K562 (cell line): ENCODE measurements around the gene SLC25A45. TPM values are rescaled to one million over a fixed set of nuclear protein-coding genes. Genes with fewer than 3 reads are reported as not detected.

Experiments
- ATAC-seq: fragments of 200-7000 bp; cut with Tn5 transposase; 3 replicates; pipeline ENCODE4 v1.9.1; 2020; ENCODE audit warnings: moderate library complexity
- BruUV-seq: library from RNA; stranded (reverse); fragments of 400-500 nt; replicated peaks from 2 replicates; lab custom pipeline; 2021; lab: Mats Ljungman, UMichigan
- CTCF ChIA-PET: fragments of 300-600 bp; formaldehyde crosslinking; extraction: SDS; loops from one replicate; lab custom pipeline; 2021; ENCODE audit warnings: low intra/inter-chr PET ratio; lab: Yijun Ruan, JAX
- POLR2A ChIA-PET: fragments of 300-600, 350-650 bp; sonication (Branson Sonifier 250); formaldehyde crosslinking; extraction: SDS; loops from one replicate; lab custom pipeline; 2021; ENCODE audit warnings: antibody characterized with exemption, inconsistent platforms; lab: Yijun Ruan, JAX
- DNase-seq, 4 experiments: peaks; one replicate each; pipeline versions ENCODE4 v3.0.0 to v3.0.0-alpha.2; 2011 to 2018; ENCODE audit warnings: low spot score in 3 of 4, mixed read lengths in 3 of 4; ENCODE audit errors: extremely low read depth in 1 of 4
- FAIRE-seq: peaks from 2 replicates; lab custom pipeline; 2011; peaks lifted over from hg19 to GRCh38; lab: Jason Lieb, UNC
- H2AFZ ChIP-seq: 2 replicates; pipeline ENCODE4 v1.6.0; 2011; ENCODE audit warnings: low read depth, low read length, control low read depth, inconsistent platforms
- H3K27ac ChIP-seq: fragments of 200-600 bp; 3 replicates; pipeline ENCODE4 v1.8.0; 2011; ENCODE audit warnings: low read depth, mild to moderate bottlenecking, control low read depth, inconsistent platforms, low read length, moderate library complexity, mixed read lengths; ENCODE audit errors: extremely low read depth
- H3K27me3 ChIP-seq, 2 experiments: fragments of 300-600 bp in 1 of 2; 2 replicates in 1 of 2; 3 replicates in 1 of 2; pipeline versions ENCODE4 v1.6.0 to v1.8.0; 2011; ENCODE audit warnings: inconsistent platforms in 2 of 2, low read length in 2 of 2, mild to moderate bottlenecking in 1 of 2, mixed read lengths in 1 of 2, moderate library complexity in 1 of 2; ENCODE audit not compliant: control insufficient read depth in 2 of 2, insufficient read depth in 2 of 2
- H3K36me3 ChIP-seq: fragments of 300-600 bp; 3 replicates; pipeline ENCODE4 v1.8.0; 2011; ENCODE audit warnings: mild to moderate bottlenecking, low read length, inconsistent platforms; ENCODE audit not compliant: control insufficient read depth, insufficient read depth
- H3K4me1 ChIP-seq, 2 experiments: fragments of 200-600 bp in 1 of 2; replicated peaks in 1 of 2; 2 replicates in 1 of 2; 3 replicates in 1 of 2; pipeline versions ENCODE4 v1.5.1 to v1.8.0; 2011; ENCODE audit warnings: inconsistent platforms in 2 of 2, low read length in 2 of 2, mild to moderate bottlenecking in 1 of 2, mixed read lengths in 1 of 2, moderate library complexity in 1 of 2; ENCODE audit not compliant: control insufficient read depth in 2 of 2, insufficient read depth in 2 of 2
- H3K4me2 ChIP-seq: 2 replicates; pipeline ENCODE4 v1.6.1; 2011; ENCODE audit warnings: low read length, control low read depth, inconsistent platforms, mixed read lengths; ENCODE audit not compliant: insufficient read depth
- H3K4me3 ChIP-seq: fragments of 200-600 bp; sonication (generic), shearing (Covaris generic); 2 replicates; pipeline ENCODE4 v1.5.1; 2016; ENCODE audit warnings: control low read depth, inconsistent platforms
- H3K79me2 ChIP-seq: fragments of 200-600 bp; 3 replicates; pipeline ENCODE4 v1.8.0; 2011; ENCODE audit warnings: low read length, inconsistent platforms; ENCODE audit not compliant: control insufficient read depth, insufficient read depth
- H3K9ac ChIP-seq, 2 experiments: 2 replicates each; pipeline versions ENCODE4 v1.6.0 to v1.6.1; 2011; ENCODE audit warnings: low read depth in 2 of 2, low read length in 2 of 2, control low read depth in 1 of 2, inconsistent platforms in 1 of 2, mild to moderate bottlenecking in 1 of 2, mixed read lengths in 1 of 2; ENCODE audit not compliant: insufficient read depth in 1 of 2
- H3K9me1 ChIP-seq: one replicate; pipeline ENCODE4 v1.6.0; 2011; ENCODE audit warnings: inconsistent platforms, mild to moderate bottlenecking, low read length, moderate library complexity; ENCODE audit not compliant: control insufficient read depth, insufficient read depth
- H3K9me3 ChIP-seq: replicated peaks from 2 replicates; pipeline ENCODE4 v1.5.1; 2011; ENCODE audit warnings: low read depth, low read length, inconsistent platforms; ENCODE audit not compliant: control insufficient read depth, insufficient read depth
- H4K20me1 ChIP-seq: replicated peaks from 2 replicates; pipeline ENCODE4 v1.6.1; 2011; ENCODE audit warnings: low read length, inconsistent platforms, mixed read lengths; ENCODE audit not compliant: control insufficient read depth, insufficient read depth
- ARNT ChIP-seq, 2 experiments: fragments of 450-650 bp; IDR thresholded peaks; 2 replicates each; pipeline ENCODE4 v1.6.1; 2016; ENCODE audit warnings: mild to moderate bottlenecking in 1 of 2
- KAT8 ChIP-seq: fragments of 450-650 bp; IDR thresholded peaks from 2 replicates; pipeline ENCODE4 v1.6.1; 2016; ENCODE audit warnings: low read depth, mild to moderate bottlenecking
- MECOM ChIP-seq: fragments of 250-450 bp; sonication (Bioruptor Pico); IDR thresholded peaks from 2 replicates; pipeline ENCODE4 v1.8.0; 2022; ENCODE audit warnings: inconsistent platforms
- RBFOX2 ChIP-seq: fragments of 200-400 bp; formaldehyde crosslinking; IDR thresholded peaks from 2 replicates; pipeline ENCODE4 v1.6.1; 2017; ENCODE audit warnings: low read depth, mild to moderate bottlenecking, low read length, moderate library complexity
- TFE3 ChIP-seq: fragments of 450-650 bp; formaldehyde crosslinking; IDR thresholded peaks from 2 replicates; pipeline ENCODE4 v1.4.0; 2020; ENCODE audit warnings: mild to moderate bottlenecking, mixed read lengths
- WGBS: fragments of 100-300 bp; shearing (Covaris generic); methylation state at CpG from one replicate; pipeline ENCODE4 v1.1.6; 2016; ENCODE audit warnings: low coverage, mixed read lengths; ENCODE audit not compliant: insufficient coverage; ENCODE audit errors: missing lambda C conversion rate; 5-methylcytosine and 5-hydroxymethylcytosine counted together
- in situ Hi-C: fragments of 300-500 bp; cut with MboI; formaldehyde crosslinking; loops from 4 replicates; pipeline ENCODE4 v1.15.0; 2018; ENCODE audit warnings: inconsistent platforms, mixed read lengths
- intact Hi-C: fragments of 100-400 bp; cut with micrococcal nuclease; formaldehyde crosslinking; loops from 2 replicates; pipeline ENCODE4 v1.14.2; 2022
- polyA plus RNA-seq, 8 experiments: library from polyadenylated mRNA; depleted of rRNA in 4 of 8; stranded (reverse) in 5 of 8; unstranded in 3 of 8; fragments of >200 nt; fragmentation: Nextera tagmentation in 2 of 8; fragmentation: Illumina TruSeq in 1 of 8; extraction: Ambion mirVana in 2 of 8; extraction: Trizol in 1 of 8; gene quantifications; 2 replicates each; pipeline versions ENCODE4 v1.2.1 to v1.2.3, GENCODE V29; 2011 to 2014; ENCODE audit warnings: inconsistent platforms in 1 of 8, missing spikeins in 1 of 8
- total RNA-seq, 7 experiments: library from RNA; depleted of rRNA in 6 of 7; stranded (reverse); fragments of >200 nt in 6 of 7; fragmentation: Illumina TruSeq in 2 of 7; extraction: Trizol in 2 of 7; gene quantifications; 2 replicates each; pipeline versions ENCODE4 v1.2.1 to v1.2.3, GENCODE V29; 2011 to 2021; ENCODE audit warnings: low replicate concordance in 1 of 7

SLC25A45 gene
- total and polyA plus RNA-seq, 9 of the 15 experiments (the other 6 are each of a cell fraction or from before 2014, with no cell fraction given): 0.15 to 2.3 (median 0.68) TPM

- no peak for DNase-seq
- intact Hi-C loops (no loop called here), in situ Hi-C loops (no loop called here)
- Histone ChIP-seq H2AFZ (no peak overlapping the region), H3K27ac (no peak overlapping the region), H4K20me1 (no peaks in the 10 kb centered on the region; the same call in 1 of the 2 replicates), H3K4me2 (no peak overlapping the region), H3K27me3 (no peaks in the 10 kb centered on the region), H3K9ac (peak overlapping the region in 1 of 2 experiments; percentile 42; a peak in 1 of 4 replicates), H3K4me1 (peaks cover 0 to 58% of the 10 kb centered on the region in 2 experiments; a peak in 2 of 5 replicates), H3K4me3 (no peak overlapping the region), H3K9me1 (no peaks in the 10 kb centered on the region), H3K36me3 (peaks cover 77% of the 10 kb centered on the region; the same call in 2 of the 3 replicates), H3K79me2 (no peaks in the 10 kb centered on the region; the same call in 2 of the 3 replicates), H3K9me3 (no peaks in the 10 kb centered on the region)
- ATAC-seq: no peak
- BruUV-seq: no TSS peak
- TF ChIP-seq ARNT (IDR thresholded peaks at IDR 0.05): no peak
- TF ChIP-seq KAT8: no peak
- no peak for TF ChIP-seq TFE3 (CRISPR knock-in tag)
- TF ChIP-seq MECOM (CRISPR knock-in tag): no peak
- TF ChIP-seq RBFOX2: peak; percentile 35; the same call in 1 of the 2 replicates
- ChIA-PET CTCF (no interaction called here), POLR2A (interaction anchor here (1.0 to 12.2 kb wide), 6 partner anchors 8 to 104 kb away, joined by 3 to 185 read pairs (median 12); partner anchors contain the start of genes FRMD8, MALAT1 and NEAT1)
- no peak for FAIRE-seq
- WGBS: 80% methylated on average over 12 of the region's 15 CpGs
Measured at GRCh38 chr11:65395961-65396530, 13.6 kb upstream of the SLC25A45 start.
